Bronchial epithelial cell (primary cell): ENCODE measurements around the gene FASN. TPM values are rescaled to one million over a fixed set of nuclear protein-coding genes. Genes with fewer than 3 reads are reported as not detected.

Experiments
- DNase-seq: peaks from one replicate; pipeline ENCODE4 v3.0.0-alpha.2; 2010; ENCODE audit warnings: low read depth
- FAIRE-seq: peaks from 2 replicates; lab custom pipeline; 2011; peaks lifted over from hg19 to GRCh38; lab: Jason Lieb, UNC
- H3K27me3 ChIP-seq: 2 replicates; pipeline ENCODE4 v1.5.1; 2011; ENCODE audit warnings: low read length; ENCODE audit not compliant: control insufficient read depth, insufficient read depth
- H3K36me3 ChIP-seq: 2 replicates; pipeline ENCODE4 v1.5.1; 2011; ENCODE audit warnings: low read length; ENCODE audit not compliant: control insufficient read depth, insufficient read depth
- H3K4me3 ChIP-seq: 2 replicates; pipeline ENCODE4 v1.5.1; 2011; ENCODE audit warnings: mild to moderate bottlenecking, low read depth, low read length, control low read depth
- total RNA-seq: library from RNA; depleted of rRNA; stranded (reverse); fragments of >200 nt; gene quantifications from 2 replicates; pipeline ENCODE4 v1.2.1, GENCODE V29; 2014
- TF ChIP-seq, protein P1 (sequence below): IDR thresholded peaks from 2 replicates; pipeline ENCODE4 v1.5.1; 2011; ENCODE audit warnings: mild to moderate bottlenecking, moderate library complexity, low read length, control low read depth, inconsistent platforms; ENCODE audit not compliant: insufficient read depth, severe bottlenecking

Gene FASN
- total RNA-seq, 1 donor from 2014 or later = 37.1 TPM

DNA sequence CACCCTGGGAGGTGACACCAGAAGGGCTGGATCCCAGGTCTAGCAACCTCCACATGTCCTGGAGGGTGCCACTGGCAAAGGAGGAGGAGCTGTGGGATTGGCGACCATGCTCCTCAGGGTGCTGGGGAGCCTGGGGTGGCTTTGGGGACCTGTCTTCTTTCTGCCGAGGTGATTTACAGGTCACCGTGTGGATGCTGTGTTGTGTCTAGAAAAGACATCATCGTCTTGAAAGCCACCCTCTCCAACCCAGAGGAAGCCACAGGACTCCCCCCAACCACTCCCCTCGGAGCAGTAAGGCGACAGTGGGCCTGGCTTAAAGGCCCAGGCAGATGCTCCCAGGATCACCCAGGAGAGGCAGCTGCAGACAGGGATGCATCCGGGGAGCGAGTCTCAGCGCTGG lies 29.7 kb upstream of the FASN start:
- FAIRE-seq = no peak
- TF ChIP-seq, protein P1, sequence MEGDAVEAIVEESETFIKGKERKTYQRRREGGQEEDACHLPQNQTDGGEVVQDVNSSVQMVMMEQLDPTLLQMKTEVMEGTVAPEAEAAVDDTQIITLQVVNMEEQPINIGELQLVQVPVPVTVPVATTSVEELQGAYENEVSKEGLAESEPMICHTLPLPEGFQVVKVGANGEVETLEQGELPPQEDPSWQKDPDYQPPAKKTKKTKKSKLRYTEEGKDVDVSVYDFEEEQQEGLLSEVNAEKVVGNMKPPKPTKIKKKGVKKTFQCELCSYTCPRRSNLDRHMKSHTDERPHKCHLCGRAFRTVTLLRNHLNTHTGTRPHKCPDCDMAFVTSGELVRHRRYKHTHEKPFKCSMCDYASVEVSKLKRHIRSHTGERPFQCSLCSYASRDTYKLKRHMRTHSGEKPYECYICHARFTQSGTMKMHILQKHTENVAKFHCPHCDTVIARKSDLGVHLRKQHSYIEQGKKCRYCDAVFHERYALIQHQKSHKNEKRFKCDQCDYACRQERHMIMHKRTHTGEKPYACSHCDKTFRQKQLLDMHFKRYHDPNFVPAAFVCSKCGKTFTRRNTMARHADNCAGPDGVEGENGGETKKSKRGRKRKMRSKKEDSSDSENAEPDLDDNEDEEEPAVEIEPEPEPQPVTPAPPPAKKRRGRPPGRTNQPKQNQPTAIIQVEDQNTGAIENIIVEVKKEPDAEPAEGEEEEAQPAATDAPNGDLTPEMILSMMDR = no peak

GRCh38 chr17:82127315-82127595 lies 29.2 kb upstream of the FASN start:
- DNase-seq (no peak), FAIRE-seq (no peak)
- H3K4me3 ChIP-seq = no peak overlapping the region
- no peaks in the 10 kb centered on the region for H3K36me3 ChIP-seq
- TF ChIP-seq, protein P1 = no peak
- H3K27me3 ChIP-seq = no peaks in the 10 kb centered on the region

More for the DNA sequence above, 29.7 kb upstream of the FASN start:
- Histone ChIP-seq H3K36me3 (no peaks in the 10 kb centered on the region), H3K27me3 (no peaks in the 10 kb centered on the region), H3K4me3 (no peak overlapping the region)
- no peak for DNase-seq

- H3K36me3 ChIP-seq = no peaks in the 10 kb centered on the region
- FAIRE-seq (no peak), DNase-seq (no peak)
- H3K27me3 ChIP-seq = no peaks in the 10 kb centered on the region
- no peak overlapping the region for H3K4me3 ChIP-seq
- TF ChIP-seq, protein P1 = no peak
These were observed 28.7 kb upstream of the FASN start for GRCh38 chr17:82126556-82127314.

GRCh38 chr17:82124101-82124500 lies 26.1 kb upstream of the FASN start:
- Histone ChIP-seq H3K4me3 (no peak overlapping the region), H3K27me3 (no peaks in the 10 kb centered on the region), H3K36me3 (no peaks in the 10 kb centered on the region)
- FAIRE-seq (no peak), DNase-seq (no peak)
- TF ChIP-seq, protein P1 = no peak

- FAIRE-seq = no peak
- H3K27me3 ChIP-seq = no peaks in the 10 kb centered on the region
- TF ChIP-seq, protein P1 = no peak
- no peak for DNase-seq
- peaks cover 2% of the 10 kb centered on the region for H3K36me3 ChIP-seq
- H3K4me3 ChIP-seq = no peak overlapping the region
These were observed 23.9 kb upstream of the FASN start for GRCh38 chr17:82121660-82122629.
